ENCODE data around the gene TBC1D20. TPM values are rescaled to one million over a fixed set of nuclear protein-coding genes. Genes with fewer than 3 reads are reported as not detected.
A peak's percentile ranks its signal among the peaks of the same experiment; 100 is the strongest.
"Not testable (repeated sequence)": the region's sequence is repeated elsewhere in the genome, so short reads cannot be mapped to it uniquely, and the experiment has no call there.

Gene TBC1D20
- polyA plus RNA-seq, 3 donors, result 11.6 to 27.3 (median 25.0) TPM

DNA sequence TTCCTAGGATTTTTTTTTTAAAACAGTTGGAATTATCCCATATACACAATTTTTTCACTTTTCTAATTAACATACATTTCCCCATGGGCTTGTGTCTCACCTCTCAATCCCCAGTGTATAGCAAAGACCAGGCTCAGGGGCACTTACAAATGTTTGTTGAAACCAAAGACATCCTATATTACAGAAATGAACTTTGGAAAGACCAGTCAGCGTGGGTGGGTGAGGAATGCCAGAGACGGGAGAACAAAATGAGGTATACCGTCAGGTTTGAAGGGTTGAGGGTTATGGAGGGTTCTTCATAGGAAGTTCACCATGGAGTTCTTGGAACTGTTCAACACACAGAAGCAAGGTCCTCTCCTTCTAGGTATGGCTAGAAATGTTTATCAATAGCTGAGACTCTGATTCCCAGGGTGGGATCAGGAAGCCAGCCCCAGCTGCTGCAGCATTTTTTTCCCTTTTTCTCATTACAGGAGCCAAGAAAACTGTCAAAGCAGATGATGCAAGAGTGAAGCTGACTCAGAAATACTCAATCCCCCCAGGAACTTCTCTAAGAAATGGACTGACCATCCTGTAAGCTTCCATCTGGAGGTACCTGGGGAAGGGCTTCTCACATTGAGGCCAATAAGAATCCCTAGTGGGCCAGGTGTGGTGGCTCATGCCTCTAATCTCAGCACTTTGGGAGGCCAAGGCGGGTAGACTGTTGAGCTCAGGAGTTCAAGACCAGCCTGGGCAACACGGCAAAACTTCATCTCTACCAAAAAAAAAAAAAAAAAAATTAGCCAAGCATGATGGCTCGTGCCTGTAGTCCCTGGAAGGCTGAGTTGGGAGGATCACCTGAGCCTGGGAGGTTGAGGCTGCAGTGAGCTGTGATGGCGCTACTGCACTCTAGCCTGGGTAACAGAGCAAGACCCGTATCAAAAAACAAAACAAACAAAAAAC lies 15.9 kb upstream of the TBC1D20 start:
- 83 to 87% (median 85%) methylated on average over 8 of the region's 8 CpGs for WGBS, 3 donors
- H3K27ac ChIP-seq (ENCODE audit: low read depth, low read length), result no peak overlapping the region

- WGBS, 3 donors, result 92 to 99% (median 96%) methylated on average over 6 of the region's 6 CpGs
- H3K27ac ChIP-seq (ENCODE audit: low read depth, low read length), result not testable (repeated sequence)
Observed at GRCh38 chr20:476561-477249, 14.4 kb upstream of the TBC1D20 start.

GRCh38 chr20:475463-476357 lies 13.4 kb upstream of the TBC1D20 start:
- H3K27ac ChIP-seq (ENCODE audit: low read depth, low read length), result no peak overlapping the region
- WGBS, 3 donors, result 77 to 88% (median 81%) methylated on average over 6 of the region's 6 CpGs

- no peak overlapping the region for H3K27ac ChIP-seq (ENCODE audit: low read depth, low read length)
- 89 to 92% (median 91%) methylated on average over 2 of the region's 2 CpGs for WGBS, 3 donors
Observed at GRCh38 chr20:474581-474980, 12.2 kb upstream of the TBC1D20 start.

GRCh38 chr20:472889-473292 lies 10.6 kb upstream of the TBC1D20 start:
- 92 to 98% (median 97%) methylated on average over 1 of the region's 1 CpG for WGBS, 3 donors
- H3K27ac ChIP-seq (ENCODE audit: low read depth, low read length), result no peak overlapping the region

GRCh38 chr20:472137-472846 lies 10.0 kb upstream of the TBC1D20 start:
- 87 to 92% (median 89%) methylated on average over 9 of the region's 9 CpGs for WGBS, 3 donors
- no peak overlapping the region for H3K27ac ChIP-seq (ENCODE audit: low read depth, low read length)

- no peak overlapping the region for H3K27ac ChIP-seq (ENCODE audit: low read depth, low read length)
- 78 to 85% (median 85%) methylated on average over 8 of the region's 8 CpGs for WGBS, 3 donors
Observed at GRCh38 chr20:469746-470490, 7.6 kb upstream of the TBC1D20 start.

DNA sequence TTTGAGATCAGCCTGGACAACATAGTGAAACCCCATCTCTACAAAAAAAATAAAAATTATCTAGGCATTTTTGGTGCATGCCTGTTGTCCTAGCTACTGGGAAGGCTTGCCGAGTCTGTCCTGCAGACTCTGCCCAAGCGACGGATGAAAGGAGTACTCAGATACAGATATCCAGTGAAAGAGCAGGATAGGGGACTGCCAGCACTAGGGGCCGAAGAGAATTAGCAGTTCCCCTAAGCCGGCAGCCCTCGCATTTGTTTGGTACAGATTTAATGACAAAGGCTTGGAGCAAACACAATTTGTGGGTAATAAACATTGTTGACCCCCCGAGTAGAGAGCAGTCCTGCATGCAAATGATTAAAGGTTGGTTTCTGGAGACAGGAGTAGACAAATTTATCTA lies 5.4 kb upstream of the TBC1D20 start:
- 82 to 92% (median 87%) methylated on average over 7 of the region's 7 CpGs for WGBS, 3 donors
- H3K27ac ChIP-seq (ENCODE audit: low read depth, low read length), result no peak overlapping the region

DNA sequence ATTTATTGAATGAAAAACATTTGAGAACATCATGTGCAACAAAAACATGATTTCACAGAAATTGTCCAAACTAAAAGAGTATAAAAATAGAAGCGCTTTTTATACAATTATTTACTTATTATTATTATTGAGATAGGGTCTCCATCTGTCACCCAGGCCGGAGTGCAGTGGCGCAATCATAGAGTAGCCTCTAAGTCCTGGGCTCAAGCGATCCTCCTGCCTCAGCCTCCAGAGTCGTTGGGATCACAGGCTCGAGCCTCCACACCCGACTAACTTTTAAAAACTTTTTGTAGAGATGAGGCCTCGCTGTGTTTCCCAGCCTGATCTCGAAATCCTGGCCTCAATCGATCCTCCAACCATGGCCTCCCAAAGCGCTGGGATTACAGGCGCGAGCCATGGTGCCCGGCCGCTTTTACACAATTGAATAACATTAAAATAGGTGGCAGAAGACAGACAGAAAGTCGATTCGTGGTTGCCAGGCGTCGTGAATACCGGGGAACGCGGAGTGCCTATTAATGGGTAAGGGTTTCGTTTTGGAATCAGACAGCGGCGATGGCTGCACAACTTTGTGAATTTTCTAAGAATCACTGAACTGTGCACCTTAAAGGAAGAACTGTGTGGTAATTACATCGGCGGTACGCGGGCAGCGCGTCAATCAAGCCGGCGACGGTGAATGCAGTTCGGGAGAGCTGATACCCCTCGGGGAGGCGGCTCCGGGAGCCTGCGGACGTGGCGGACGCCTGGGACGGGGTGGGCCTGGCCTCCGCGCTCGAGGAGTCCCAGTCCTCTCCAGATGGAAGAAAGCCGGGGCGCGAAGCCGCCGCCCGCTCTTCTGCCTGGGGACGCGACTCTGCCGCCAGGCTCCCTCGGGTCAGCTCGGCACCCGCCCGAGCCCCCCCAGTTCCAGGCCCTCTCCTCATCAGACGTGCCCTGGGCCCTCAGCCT lies 807 bp downstream of the TBC1D20 start:
- H3K27ac ChIP-seq (ENCODE audit: low read depth, low read length), result peak overlapping the region; percentile 29
- WGBS, 3 donors, result 8 to 10% (median 8%) methylated on average over 51 to 60 of the region's 60 CpGs

DNA sequence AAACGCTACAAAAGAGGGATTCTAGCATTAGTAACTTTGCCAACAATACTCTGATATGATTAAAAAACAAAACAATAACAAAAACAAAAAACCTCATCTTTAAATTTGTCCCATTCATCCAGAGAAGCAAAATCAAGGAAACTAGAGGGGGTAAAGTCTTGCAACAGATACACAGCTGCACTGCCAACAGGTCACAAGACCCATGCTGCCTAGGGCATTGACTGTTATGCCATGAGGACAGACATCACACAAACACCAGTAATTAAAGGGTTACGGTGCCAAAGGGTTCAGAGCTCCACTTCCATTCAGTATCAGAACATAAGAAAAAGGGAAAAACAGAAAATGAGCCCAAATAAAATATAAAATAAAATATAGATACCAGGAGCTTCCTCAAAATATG lies 1.6 kb downstream of the TBC1D20 start:
- WGBS, 3 donors, result 40 to 44% (median 43%) methylated on average over 2 of the region's 2 CpGs
- no peak overlapping the region for H3K27ac ChIP-seq (ENCODE audit: low read depth, low read length)

GRCh38 chr20:460180-460579 lies 2.2 kb downstream of the TBC1D20 start:
- WGBS, 3 donors, result 15 to 40% (median 28%) methylated on average over 3 of the region's 3 CpGs
- H3K27ac ChIP-seq (ENCODE audit: low read depth, low read length), result no peak overlapping the region

DNA sequence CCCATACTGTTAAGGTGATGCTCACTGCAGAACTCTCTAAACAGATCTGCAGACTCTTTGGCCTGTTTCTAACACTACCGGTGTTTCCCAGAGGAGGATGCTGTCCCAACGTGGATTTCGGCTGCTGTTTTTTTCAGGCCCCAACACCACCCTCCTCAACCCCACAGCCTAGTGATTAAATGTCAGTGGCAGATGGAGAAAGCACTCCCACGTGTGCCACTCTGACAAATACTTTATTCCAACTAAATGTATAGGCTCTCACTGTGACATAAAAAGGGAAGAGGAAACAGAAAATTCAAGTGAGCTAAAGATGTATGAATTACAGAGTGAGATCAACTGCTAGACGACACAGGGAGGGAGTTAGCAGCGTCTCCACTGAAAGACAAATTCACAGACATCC lies 3.6 kb downstream of the TBC1D20 start:
- WGBS, 3 donors, result 43 to 57% (median 48%) methylated on average over 6 of the region's 6 CpGs
- no peak overlapping the region for H3K27ac ChIP-seq (ENCODE audit: low read depth, low read length)

DNA sequence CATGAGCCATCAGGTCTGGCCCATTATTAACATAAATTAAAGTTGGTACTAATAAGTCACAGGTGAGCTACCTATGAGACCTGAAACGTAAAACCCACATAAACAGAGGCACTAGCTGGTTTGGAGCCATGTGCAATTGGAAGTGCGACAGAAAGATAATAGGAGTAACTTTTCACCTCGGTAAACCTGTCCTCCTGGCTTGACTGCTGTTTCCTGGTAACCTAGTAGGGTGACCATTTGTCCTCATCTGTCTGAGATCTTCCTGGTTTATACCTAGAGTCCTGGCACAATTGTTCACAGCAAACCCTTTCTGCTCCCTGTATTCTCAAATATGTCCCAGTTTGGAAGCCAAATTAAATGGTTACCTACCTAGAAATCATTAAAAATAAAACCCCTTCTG lies 7.4 kb downstream of the TBC1D20 start:
- 31 to 88% (median 79%) methylated on average over 3 of the region's 3 CpGs for WGBS, 3 donors
- no peak overlapping the region for H3K27ac ChIP-seq (ENCODE audit: low read depth, low read length)

DNA sequence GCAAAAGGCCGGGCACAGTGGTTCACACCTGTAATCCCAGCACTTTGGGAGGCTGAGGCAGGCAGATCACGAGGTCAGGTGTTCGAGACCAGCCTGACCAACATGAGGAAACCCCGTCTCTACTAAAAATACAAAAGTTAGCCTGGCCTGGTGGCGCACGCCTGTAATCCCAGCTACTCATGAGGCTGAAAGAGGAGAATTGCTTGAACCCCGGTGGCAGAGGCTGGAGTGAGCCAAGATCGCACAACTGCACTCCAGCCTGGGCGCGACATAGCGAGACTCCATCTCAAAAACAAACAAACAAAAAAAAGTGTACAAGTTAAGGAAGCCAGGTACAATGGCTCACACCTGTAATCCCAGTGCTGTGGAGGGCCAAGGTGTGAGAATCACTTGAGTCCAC lies 10.3 kb downstream of the TBC1D20 start:
- not testable (repeated sequence) for H3K27ac ChIP-seq (ENCODE audit: low read depth, low read length)
- 81 to 92% (median 88%) methylated on average over 11 of the region's 11 CpGs for WGBS, 3 donors

GRCh38 chr20:445514-446336 lies 16.6 kb downstream of the TBC1D20 start:
- no peak overlapping the region for H3K27ac ChIP-seq (ENCODE audit: low read depth, low read length)
- 70 to 90% (median 88%) methylated on average over 5 of the region's 5 CpGs for WGBS, 3 donors

Data from adipose tissue (tissue), 3 donors.